ENCODE measurements around the gene ITGB1.

Gene ITGB1

GRCh38 chr10:32964270-32964669 is 6.2 kb upstream of the ITGB1 start:
- Mint-ChIP-seq H3K36me3 (ENCODE audit: low read depth) (no peaks in the 10 kb centered on the region), H3K4me1 (ENCODE audit: low read depth) (peaks cover 26% of the 10 kb centered on the region), H3K9me3 (no peaks in the 10 kb centered on the region), H3K4me3 (no peak overlapping the region), H3K27ac (no peak overlapping the region), H3K27me3 (no peaks in the 10 kb centered on the region)

- Mint-ChIP-seq H3K27me3 (no peaks in the 10 kb centered on the region), H3K4me3 (no peak overlapping the region), H3K9me3 (no peaks in the 10 kb centered on the region), H3K36me3 (ENCODE audit: low read depth) (no peaks in the 10 kb centered on the region), H3K27ac (no peak overlapping the region), H3K4me1 (ENCODE audit: low read depth) (peaks cover 34% of the 10 kb centered on the region)
These were observed 5.1 kb upstream of the ITGB1 start for GRCh38 chr10:32963096-32963495.

- no peaks in the 10 kb centered on the region for H3K9me3 Mint-ChIP-seq
- H3K4me3 Mint-ChIP-seq, result no peak overlapping the region
- peaks cover 34% of the 10 kb centered on the region for H3K4me1 Mint-ChIP-seq (ENCODE audit: low read depth)
- H3K27ac Mint-ChIP-seq, result no peak overlapping the region
- no peaks in the 10 kb centered on the region for H3K36me3 Mint-ChIP-seq (ENCODE audit: low read depth)
- no peaks in the 10 kb centered on the region for H3K27me3 Mint-ChIP-seq
These were observed 4.5 kb upstream of the ITGB1 start for GRCh38 chr10:32962521-32962920.

- H3K27me3 Mint-ChIP-seq, result no peaks in the 10 kb centered on the region
- peaks cover 34% of the 10 kb centered on the region for H3K4me1 Mint-ChIP-seq (ENCODE audit: low read depth)
- no peak overlapping the region for H3K4me3 Mint-ChIP-seq
- H3K36me3 Mint-ChIP-seq (ENCODE audit: low read depth), result no peaks in the 10 kb centered on the region
- no peak overlapping the region for H3K27ac Mint-ChIP-seq
- H3K9me3 Mint-ChIP-seq, result no peaks in the 10 kb centered on the region
These were observed 3.9 kb upstream of the ITGB1 start for GRCh38 chr10:32961895-32962369.

- Mint-ChIP-seq H3K4me1 (ENCODE audit: low read depth) (peaks cover 37% of the 10 kb centered on the region), H3K4me3 (no peak overlapping the region), H3K36me3 (ENCODE audit: low read depth) (no peaks in the 10 kb centered on the region), H3K27me3 (no peaks in the 10 kb centered on the region), H3K9me3 (no peaks in the 10 kb centered on the region), H3K27ac (no peak overlapping the region)
These were observed 3.4 kb upstream of the ITGB1 start for GRCh38 chr10:32961343-32961894.

- H3K36me3 Mint-ChIP-seq (ENCODE audit: low read depth), result peaks cover 9% of the 10 kb centered on the region
- H3K27me3 Mint-ChIP-seq, result no peaks in the 10 kb centered on the region
- H3K4me3 Mint-ChIP-seq, result no peak overlapping the region
- H3K4me1 Mint-ChIP-seq (ENCODE audit: low read depth), result peaks cover 50% of the 10 kb centered on the region
- no peaks in the 10 kb centered on the region for H3K9me3 Mint-ChIP-seq
- no peak overlapping the region for H3K27ac Mint-ChIP-seq
These were observed 2.0 kb upstream of the ITGB1 start for GRCh38 chr10:32960022-32960421.

GRCh38 chr10:32959006-32959920 is 1.2 kb upstream of the ITGB1 start:
- Mint-ChIP-seq H3K9me3 (no peaks in the 10 kb centered on the region), H3K4me1 (ENCODE audit: low read depth) (peaks cover 58% of the 10 kb centered on the region), H3K27ac (peak overlapping the region; percentile 98), H3K27me3 (no peaks in the 10 kb centered on the region), H3K36me3 (ENCODE audit: low read depth) (peaks cover 9% of the 10 kb centered on the region), H3K4me3 (peak overlapping the region; percentile 92)

GRCh38 chr10:32957341-32958084 is 517 bp downstream of the ITGB1 start:
- peaks cover 72% of the 10 kb centered on the region for H3K4me1 Mint-ChIP-seq (ENCODE audit: low read depth)
- no peaks in the 10 kb centered on the region for H3K27me3 Mint-ChIP-seq
- H3K4me3 Mint-ChIP-seq, result peak overlapping the region; percentile 85
- peaks cover 15% of the 10 kb centered on the region for H3K36me3 Mint-ChIP-seq (ENCODE audit: low read depth)
- no peaks in the 10 kb centered on the region for H3K9me3 Mint-ChIP-seq
- peak overlapping the region; percentile 86 for H3K27ac Mint-ChIP-seq

- peaks cover 15% of the 10 kb centered on the region for H3K36me3 Mint-ChIP-seq (ENCODE audit: low read depth)
- no peaks in the 10 kb centered on the region for H3K9me3 Mint-ChIP-seq
- H3K27me3 Mint-ChIP-seq, result no peaks in the 10 kb centered on the region
- peak overlapping the region; percentile 85 for H3K4me3 Mint-ChIP-seq
- peak overlapping the region; percentile 55 for H3K27ac Mint-ChIP-seq
- H3K4me1 Mint-ChIP-seq (ENCODE audit: low read depth), result peaks cover 74% of the 10 kb centered on the region
These were observed 1.4 kb downstream of the ITGB1 start for GRCh38 chr10:32956365-32957197.

- Mint-ChIP-seq H3K4me3 (peak overlapping the region; percentile 85), H3K27ac (no peak overlapping the region), H3K36me3 (ENCODE audit: low read depth) (peaks cover 15% of the 10 kb centered on the region), H3K4me1 (ENCODE audit: low read depth) (peaks cover 79% of the 10 kb centered on the region), H3K27me3 (no peaks in the 10 kb centered on the region), H3K9me3 (no peaks in the 10 kb centered on the region)
These were observed 2.2 kb downstream of the ITGB1 start for GRCh38 chr10:32955790-32956189.

GRCh38 chr10:32955299-32955772 is 2.7 kb downstream of the ITGB1 start:
- Mint-ChIP-seq H3K27ac (peak overlapping the region; percentile 0), H3K9me3 (no peaks in the 10 kb centered on the region), H3K36me3 (ENCODE audit: low read depth) (peaks cover 15% of the 10 kb centered on the region), H3K4me3 (peak overlapping the region; percentile 37), H3K4me1 (ENCODE audit: low read depth) (peaks cover 82% of the 10 kb centered on the region), H3K27me3 (no peaks in the 10 kb centered on the region)

GRCh38 chr10:32954545-32955298 is 3.3 kb downstream of the ITGB1 start:
- Mint-ChIP-seq H3K27me3 (no peaks in the 10 kb centered on the region), H3K4me3 (peak overlapping the region; percentile 37), H3K9me3 (no peaks in the 10 kb centered on the region), H3K27ac (peak overlapping the region; percentile 0), H3K36me3 (ENCODE audit: low read depth) (peaks cover 15% of the 10 kb centered on the region), H3K4me1 (ENCODE audit: low read depth) (peaks cover 81% of the 10 kb centered on the region)

GRCh38 chr10:32954080-32954479 is 4.0 kb downstream of the ITGB1 start:
- H3K4me1 Mint-ChIP-seq (ENCODE audit: low read depth), result peaks cover 80% of the 10 kb centered on the region
- no peaks in the 10 kb centered on the region for H3K9me3 Mint-ChIP-seq

More at GRCh38 chr10:32954080-32954479, 4.0 kb downstream of the ITGB1 start:
- H3K36me3 Mint-ChIP-seq (ENCODE audit: low read depth), result peaks cover 15% of the 10 kb centered on the region
- peak overlapping the region; percentile 62 for H3K4me3 Mint-ChIP-seq
- H3K27me3 Mint-ChIP-seq, result no peaks in the 10 kb centered on the region
- peak overlapping the region; percentile 82 for H3K27ac Mint-ChIP-seq
